ES-I3 (cell line): ENCODE measurements around the gene DYSF.

Experiments
- H3K36me3 ChIP-seq: 2 replicates; pipeline ENCODE4 v1.6.1; 2013; ENCODE audit warnings: mild to moderate bottlenecking, low read length, control low read depth, moderate library complexity; ENCODE audit not compliant: insufficient read depth
- H3K4me1 ChIP-seq: 2 replicates; pipeline ENCODE4 v1.6.1; 2013; ENCODE audit warnings: mild to moderate bottlenecking, control low read depth, low read length; ENCODE audit not compliant: insufficient read depth
- H3K9ac ChIP-seq: 2 replicates; pipeline ENCODE4 v1.6.1; 2013; ENCODE audit warnings: low read depth, mild to moderate bottlenecking, low read length, moderate library complexity
- H3K9me3 ChIP-seq: 2 replicates; pipeline ENCODE4 v1.6.1; 2013; ENCODE audit warnings: mild to moderate bottlenecking, low read length, moderate library complexity; ENCODE audit not compliant: control insufficient read depth, insufficient read depth

DYSF gene

GRCh38 chr2:71547616-71548285 lies 94.4 kb downstream of the DYSF start:
- Histone ChIP-seq H3K36me3 (no peaks in the 10 kb centered on the region), H3K9ac (no peak overlapping the region), H3K9me3 (no peaks in the 10 kb centered on the region), H3K4me1 (no peaks in the 10 kb centered on the region)

- H3K9ac ChIP-seq, result no peak overlapping the region
- H3K36me3 ChIP-seq, result no peaks in the 10 kb centered on the region
Measured at GRCh38 chr2:71548646-71549425, 95.5 kb downstream of the DYSF start.

GRCh38 chr2:71550801-71551630 lies 97.7 kb downstream of the DYSF start:
- Histone ChIP-seq H3K9ac (no peak overlapping the region), H3K36me3 (no peaks in the 10 kb centered on the region), H3K4me1 (no peaks in the 10 kb centered on the region), H3K9me3 (no peaks in the 10 kb centered on the region)

More at GRCh38 chr2:71548646-71549425, 95.5 kb downstream of the DYSF start:
- Histone ChIP-seq H3K4me1 (no peaks in the 10 kb centered on the region), H3K9me3 (no peaks in the 10 kb centered on the region)

- Histone ChIP-seq H3K9me3 (no peaks in the 10 kb centered on the region), H3K36me3 (no peaks in the 10 kb centered on the region)
Measured at GRCh38 chr2:71551631-71551915, 98.2 kb downstream of the DYSF start.

GRCh38 chr2:71552356-71552755 lies 99.0 kb downstream of the DYSF start:
- Histone ChIP-seq H3K9me3 (no peaks in the 10 kb centered on the region), H3K9ac (no peak overlapping the region), H3K36me3 (no peaks in the 10 kb centered on the region), H3K4me1 (no peaks in the 10 kb centered on the region)

More at GRCh38 chr2:71551631-71551915, 98.2 kb downstream of the DYSF start:
- H3K9ac ChIP-seq, result no peak overlapping the region
- no peaks in the 10 kb centered on the region for H3K4me1 ChIP-seq

- no peaks in the 10 kb centered on the region for H3K9me3 ChIP-seq
- no peaks in the 10 kb centered on the region for H3K36me3 ChIP-seq
- H3K4me1 ChIP-seq, result no peaks in the 10 kb centered on the region
- no peak overlapping the region for H3K9ac ChIP-seq
Measured at GRCh38 chr2:71552861-71553301, 99.5 kb downstream of the DYSF start.

- H3K36me3 ChIP-seq, result no peaks in the 10 kb centered on the region
- H3K4me1 ChIP-seq, result peaks cover 4% of the 10 kb centered on the region; the same call in 1 of the 2 replicates
- no peaks in the 10 kb centered on the region for H3K9me3 ChIP-seq
- no peak overlapping the region for H3K9ac ChIP-seq
Measured at GRCh38 chr2:71554028-71554705, 100.8 kb downstream of the DYSF start.

GRCh38 chr2:71554706-71555056 lies 101.3 kb downstream of the DYSF start:
- peaks cover 4% of the 10 kb centered on the region; the same call in 1 of the 2 replicates for H3K4me1 ChIP-seq
- no peaks in the 10 kb centered on the region for H3K36me3 ChIP-seq
- H3K9ac ChIP-seq, result no peak overlapping the region
- no peaks in the 10 kb centered on the region for H3K9me3 ChIP-seq

- Histone ChIP-seq H3K9ac (no peak overlapping the region; the same call in 1 of the 2 replicates), H3K36me3 (no peaks in the 10 kb centered on the region), H3K4me1 (peaks cover 4% of the 10 kb centered on the region; the same call in 1 of the 2 replicates), H3K9me3 (no peaks in the 10 kb centered on the region)
Measured at GRCh38 chr2:71555798-71556454, 102.6 kb downstream of the DYSF start.

- peaks cover 4% of the 10 kb centered on the region; the same call in 1 of the 2 replicates for H3K4me1 ChIP-seq
- H3K9ac ChIP-seq, result no peak overlapping the region
- no peaks in the 10 kb centered on the region for H3K36me3 ChIP-seq
- H3K9me3 ChIP-seq, result no peaks in the 10 kb centered on the region
Measured at GRCh38 chr2:71556692-71557250, 103.4 kb downstream of the DYSF start.

- H3K9me3 ChIP-seq, result no peaks in the 10 kb centered on the region
- no peak overlapping the region for H3K9ac ChIP-seq
- peaks cover 4% of the 10 kb centered on the region; the same call in 1 of the 2 replicates for H3K4me1 ChIP-seq
- H3K36me3 ChIP-seq, result no peaks in the 10 kb centered on the region
Measured at GRCh38 chr2:71557321-71557720, 104.0 kb downstream of the DYSF start.

GRCh38 chr2:71558300-71559051 lies 105.1 kb downstream of the DYSF start:
- no peak overlapping the region for H3K9ac ChIP-seq
- no peaks in the 10 kb centered on the region for H3K36me3 ChIP-seq
- no peaks in the 10 kb centered on the region for H3K9me3 ChIP-seq
- peaks cover 4% of the 10 kb centered on the region; the same call in 1 of the 2 replicates for H3K4me1 ChIP-seq
